ENCODE results near the gene EXOC2.

Gene EXOC2

GRCh38 chr6:515267-515666 lies 177.7 kb downstream of the EXOC2 start:
- no peak for TF ChIP-seq FOXP2 (optimal IDR thresholded peaks at IDR 0.05; ENCODE audit: borderline replicate concordance, extremely low read depth, extremely low read length, insufficient read depth)
- no peak for TF ChIP-seq TAF1 (IDR thresholded peaks at IDR 0.05; ENCODE audit: borderline replicate concordance, insufficient read depth, low read length)
- no peak for TF ChIP-seq SIN3A (IDR thresholded peaks at IDR 0.05; ENCODE audit: borderline replicate concordance, insufficient read depth, low read length)
- no peak for TF ChIP-seq POLR2AphosphoS5 (IDR thresholded peaks at IDR 0.05; ENCODE audit: low read depth, low read length)
- no peak for TF ChIP-seq REST (IDR thresholded peaks at IDR 0.05; ENCODE audit: insufficient read depth in 1 of 2, low read depth in 2 of 2, low read length in 2 of 2)

- TF ChIP-seq REST (IDR thresholded peaks at IDR 0.05; ENCODE audit: insufficient read depth in 1 of 2, low read depth in 2 of 2, low read length in 2 of 2) (no peak), POLR2AphosphoS5 (IDR thresholded peaks at IDR 0.05; ENCODE audit: low read depth, low read length) (no peak), FOXP2 (optimal IDR thresholded peaks at IDR 0.05; ENCODE audit: borderline replicate concordance, extremely low read depth, extremely low read length, insufficient read depth) (no peak)
Observed at GRCh38 chr6:514396-514978, 178.5 kb downstream of the EXOC2 start.

GRCh38 chr6:513961-514360 lies 179.0 kb downstream of the EXOC2 start:
- TF ChIP-seq TAF1 (IDR thresholded peaks at IDR 0.05; ENCODE audit: borderline replicate concordance, insufficient read depth, low read length) (no peak), POLR2AphosphoS5 (IDR thresholded peaks at IDR 0.05; ENCODE audit: low read depth, low read length) (no peak), SIN3A (IDR thresholded peaks at IDR 0.05; ENCODE audit: borderline replicate concordance, insufficient read depth, low read length) (no peak), FOXP2 (optimal IDR thresholded peaks at IDR 0.05; ENCODE audit: borderline replicate concordance, extremely low read depth, extremely low read length, insufficient read depth) (no peak), REST (IDR thresholded peaks at IDR 0.05; ENCODE audit: insufficient read depth in 1 of 2, low read depth in 2 of 2, low read length in 2 of 2) (no peak)

- TF ChIP-seq SIN3A (IDR thresholded peaks at IDR 0.05; ENCODE audit: borderline replicate concordance, insufficient read depth, low read length) = no peak
- TF ChIP-seq POLR2AphosphoS5 (IDR thresholded peaks at IDR 0.05; ENCODE audit: low read depth, low read length) = no peak
- TF ChIP-seq FOXP2 (optimal IDR thresholded peaks at IDR 0.05; ENCODE audit: borderline replicate concordance, extremely low read depth, extremely low read length, insufficient read depth) = no peak
- TF ChIP-seq TAF1 (IDR thresholded peaks at IDR 0.05; ENCODE audit: borderline replicate concordance, insufficient read depth, low read length) = no peak
- no peak for TF ChIP-seq REST (IDR thresholded peaks at IDR 0.05; ENCODE audit: insufficient read depth in 1 of 2, low read depth in 2 of 2, low read length in 2 of 2)
Observed at GRCh38 chr6:513058-513457, 179.9 kb downstream of the EXOC2 start.
